Kidney epithelial cell (primary cell): ENCODE results near the gene LEFTY1. TPM values are rescaled to one million over a fixed set of nuclear protein-coding genes. Genes with fewer than 3 reads are reported as not detected.

Experiments
- DNase-seq: peaks from one replicate; pipeline ENCODE4 v3.0.0-alpha.2; 2010; ENCODE audit warnings: low read depth
- H3K27me3 ChIP-seq: 2 replicates; pipeline ENCODE4 v1.6.0; 2011; ENCODE audit warnings: low read length; ENCODE audit not compliant: control insufficient read depth, insufficient read depth
- H3K36me3 ChIP-seq: 2 replicates; pipeline ENCODE4 v1.5.1; 2011; ENCODE audit warnings: low read length; ENCODE audit not compliant: control insufficient read depth, insufficient read depth
- H3K4me3 ChIP-seq: 2 replicates; pipeline ENCODE4 v1.5.1; 2011; ENCODE audit warnings: low read depth, mild to moderate bottlenecking, control low read depth, low read length
- CTCF ChIP-seq: IDR thresholded peaks from 2 replicates; pipeline ENCODE4 v1.5.1; 2011; ENCODE audit warnings: mild to moderate bottlenecking, moderate library complexity, low read length, control low read depth, inconsistent platforms; ENCODE audit not compliant: insufficient read depth, poor library complexity, severe bottlenecking
- total RNA-seq: library from RNA; depleted of rRNA; stranded (reverse); fragments of >200 nt; gene quantifications from 2 replicates; pipeline ENCODE4 v1.2.3, GENCODE V29; 2015

The LEFTY1 gene
- total RNA-seq, 1 donor from 2014 or later, result not detected

GRCh38 chr1:225923692-225924555 is 35.0 kb upstream of the LEFTY1 start, which contains the start of gene PYCR2:
Gene PYCR2, minus strand, starts transcription at chr1:225924250. Its CDS starts 140 bp downstream, at chr1:225924110.
- no peaks in the 10 kb centered on the region for H3K27me3 ChIP-seq
- H3K36me3 ChIP-seq, result peaks cover under 1% of the 10 kb centered on the region
- TF ChIP-seq CTCF, result no peak
- H3K4me3 ChIP-seq, result peak within 1 kb of the TSS; percentile 77
- DNase-seq, result peak; percentile 77

- H3K36me3 ChIP-seq, result peaks cover 1% of the 10 kb centered on the region
- peak overlapping the region; percentile 77 for H3K4me3 ChIP-seq
- no peaks in the 10 kb centered on the region for H3K27me3 ChIP-seq
- TF ChIP-seq CTCF, result no peak
- DNase-seq, result no peak
Measured at GRCh38 chr1:225923381-225923691, 34.4 kb upstream of the LEFTY1 start.

GRCh38 chr1:225921734-225922709 is 33.1 kb upstream of the LEFTY1 start:
- no peak for TF ChIP-seq CTCF
- Histone ChIP-seq H3K36me3 (peaks cover 1% of the 10 kb centered on the region), H3K27me3 (no peaks in the 10 kb centered on the region), H3K4me3 (no peak overlapping the region)
- no peak for DNase-seq

- no peaks in the 10 kb centered on the region for H3K27me3 ChIP-seq
- H3K36me3 ChIP-seq, result peaks cover 1% of the 10 kb centered on the region
- H3K4me3 ChIP-seq, result no peak overlapping the region
- no peak for TF ChIP-seq CTCF
- peak; percentile 54 for DNase-seq
Measured at GRCh38 chr1:225919906-225920305, 31.0 kb upstream of the LEFTY1 start.

- no peaks in the 10 kb centered on the region for H3K27me3 ChIP-seq
- peaks cover 1% of the 10 kb centered on the region for H3K36me3 ChIP-seq
- no peak for DNase-seq
- no peak for TF ChIP-seq CTCF
- no peak overlapping the region for H3K4me3 ChIP-seq
Measured at GRCh38 chr1:225918280-225918679, 29.3 kb upstream of the LEFTY1 start.
